IMR-90 (cell line): Measurements from ENCODE around the gene CD81. TPM values are rescaled to one million over a fixed set of nuclear protein-coding genes. Genes with fewer than 3 reads are reported as not detected.

Experiments used
- ATAC-seq: fragments of 200-7000 bp; cut with Tn5 transposase; 2 replicates; pipeline ENCODE4 v1.9.1; 2020; ENCODE audit warnings: low read depth, mild to moderate bottlenecking, moderate library complexity
- BruUV-seq: library from RNA; stranded (reverse); fragments of 400-500 nt; replicated peaks from 2 replicates; lab custom pipeline; 2021; lab: Mats Ljungman, UMichigan
- CTCF ChIA-PET: fragments of 300-600 bp; formaldehyde crosslinking; extraction: SDS; loops from one replicate; lab custom pipeline; 2021; ENCODE audit warnings: antibody characterized with exemption; lab: Yijun Ruan, JAX
- POLR2A ChIA-PET: fragments of 300-600 bp; sonication (Branson Sonifier 250); formaldehyde crosslinking; loops from one replicate; lab custom pipeline; 2022; ENCODE audit warnings: antibody characterized with exemption; ENCODE audit not compliant: unreplicated experiment; lab: Charles Lee
- DNase-seq: peaks from one replicate; pipeline ENCODE4 v3.0.0; 2013
- H2AFZ ChIP-seq: replicated peaks from 2 replicates; pipeline ENCODE3; 2013; ENCODE audit warnings: low read length, mild to moderate bottlenecking; ENCODE audit not compliant: poor library complexity
- H2AK5ac ChIP-seq: 2 replicates; pipeline ENCODE4 v1.6.1; 2013; ENCODE audit warnings: low read depth, low read length, inconsistent platforms
- H2AK9ac ChIP-seq: replicated peaks from 2 replicates; pipeline ENCODE3; 2013; ENCODE audit warnings: mild to moderate bottlenecking, low read depth, low read length, moderate library complexity; ENCODE audit not compliant: poor library complexity
- H2BK120ac ChIP-seq: 2 replicates; pipeline ENCODE4 v1.6.1; 2013; ENCODE audit warnings: low read depth, low read length, inconsistent platforms
- H2BK15ac ChIP-seq: 3 replicates; pipeline ENCODE4 v1.6.1; 2013; ENCODE audit warnings: low read depth, low read length, inconsistent platforms
- H2BK20ac ChIP-seq: 2 replicates; pipeline ENCODE4 v1.6.1; 2013; ENCODE audit warnings: low read depth, mild to moderate bottlenecking, inconsistent platforms, low read length, moderate library complexity
- H2BK5ac ChIP-seq: 2 replicates; pipeline ENCODE4 v1.6.1; 2013; ENCODE audit warnings: mild to moderate bottlenecking, low read depth, low read length, inconsistent platforms; ENCODE audit not compliant: poor library complexity, severe bottlenecking
- H3K14ac ChIP-seq: replicated peaks from 2 replicates; pipeline ENCODE4 v1.6.1; 2013; ENCODE audit warnings: low read depth, low read length, inconsistent platforms
- H3K18ac ChIP-seq: 2 replicates; pipeline ENCODE4 v1.6.1; 2013; ENCODE audit warnings: low read depth, low read length, control low read depth
- H3K23ac ChIP-seq: 2 replicates; pipeline ENCODE4 v1.6.1; 2013; ENCODE audit warnings: low read depth, low read length, inconsistent platforms
- H3K27ac ChIP-seq: 2 replicates; pipeline ENCODE4 v1.5.1; 2013; ENCODE audit warnings: mild to moderate bottlenecking, control low read depth, low read length; ENCODE audit not compliant: insufficient read depth
- H3K27me3 ChIP-seq: 2 replicates; pipeline ENCODE4 v1.6.1; 2013; ENCODE audit warnings: low read length; ENCODE audit not compliant: control insufficient read depth, insufficient read depth
- H3K36me3 ChIP-seq: 2 replicates; pipeline ENCODE4 v1.6.1; 2013; ENCODE audit warnings: low read length, mixed read lengths; ENCODE audit not compliant: control insufficient read depth, insufficient read depth
- H3K4ac ChIP-seq: 2 replicates; pipeline ENCODE4 v1.6.1; 2013; ENCODE audit warnings: low read depth, low read length, inconsistent platforms
- H3K4me1 ChIP-seq: 2 replicates; pipeline ENCODE4 v1.6.1; 2013; ENCODE audit warnings: low read length, mixed read lengths; ENCODE audit not compliant: control insufficient read depth, insufficient read depth
- H3K4me2 ChIP-seq: 2 replicates; pipeline ENCODE4 v1.6.1; 2013; ENCODE audit warnings: low read depth, mild to moderate bottlenecking, control low read depth, low read length, moderate library complexity
- H3K4me3 ChIP-seq: 2 replicates; pipeline ENCODE4 v1.5.1; 2013; ENCODE audit warnings: low read depth, mild to moderate bottlenecking, control low read depth, low read length, moderate library complexity; ENCODE audit not compliant: insufficient read depth
- H3K56ac ChIP-seq: 2 replicates; pipeline ENCODE4 v1.6.1; 2013; ENCODE audit warnings: low read length, inconsistent platforms; ENCODE audit not compliant: insufficient read depth; ENCODE audit errors: extremely low read depth
- H3K79me1 ChIP-seq, 2 experiments: 2 replicates each; pipeline ENCODE4 v1.6.1; 2013; ENCODE audit warnings: low read length in 2 of 2, inconsistent platforms in 1 of 2, low read depth in 1 of 2
- H3K9ac ChIP-seq: 2 replicates; pipeline ENCODE4 v1.6.1; 2013; ENCODE audit warnings: low read depth, low read length, control low read depth
- H3K9me1 ChIP-seq: 2 replicates; pipeline ENCODE4 v1.6.1; 2013; ENCODE audit warnings: low read length, inconsistent platforms; ENCODE audit not compliant: insufficient read depth
- H3K9me3 ChIP-seq: 2 replicates; pipeline ENCODE4 v1.6.1; 2013; ENCODE audit warnings: low read length; ENCODE audit not compliant: control insufficient read depth, insufficient read depth
- H4K20me1 ChIP-seq: 2 replicates; pipeline ENCODE4 v1.6.1; 2013; ENCODE audit warnings: low read length, inconsistent platforms; ENCODE audit not compliant: insufficient read depth
- H4K5ac ChIP-seq: 2 replicates; pipeline ENCODE4 v1.6.1; 2013; ENCODE audit warnings: mild to moderate bottlenecking, low read depth, low read length, control low read depth
- H4K8ac ChIP-seq, 2 experiments: 2 replicates each; pipeline ENCODE4 v1.6.1; 2013; ENCODE audit warnings: low read depth in 2 of 2, low read length in 2 of 2, control low read depth in 1 of 2, inconsistent platforms in 1 of 2
- H4K91ac ChIP-seq: 2 replicates; pipeline ENCODE4 v1.6.1; 2013; ENCODE audit warnings: low read depth, low read length, inconsistent platforms; ENCODE audit not compliant: insufficient read depth
- MAFK ChIP-seq: IDR thresholded peaks from 2 replicates; pipeline ENCODE4 v1.6.1; 2012; ENCODE audit warnings: low read depth, low read length, improper control_type of control experiment
- WGBS, 2 experiments: methylation state at CpG; one replicate each; pipeline versions ENCODE4 v1.1.5 to v1.1.7; 2013; ENCODE audit warnings: missing lambda C conversion rate in 2 of 2; ENCODE audit not compliant: insufficient read length in 1 of 2; ENCODE audit errors: extremely low coverage in 2 of 2; 5-methylcytosine and 5-hydroxymethylcytosine counted together
- dilution Hi-C: fragments of 300-500 bp; cut with HindIII; formaldehyde crosslinking; loops from one replicate; pipeline ENCODE4 v1.14.3; 2018; ENCODE audit warnings: low sequenced_read_pairs; ENCODE audit not compliant: unreplicated experiment
- in situ Hi-C: fragments of 300-500 bp; cut with MboI; formaldehyde crosslinking; loops from 3 replicates; pipeline ENCODE4 v1.14.3; 2019; ENCODE audit warnings: low sequenced_read_pairs, inconsistent platforms, mixed read lengths
- intact Hi-C: fragments of 100-400 bp; cut with micrococcal nuclease; formaldehyde crosslinking; loops from 2 replicates; pipeline ENCODE4 v1.10.0; 2022
- polyA plus RNA-seq, 3 experiments: library from polyadenylated mRNA; depleted of rRNA; stranded (reverse); fragments of >200 nt; gene quantifications; 2 replicates each; pipeline ENCODE4 v1.2.3, GENCODE V29; 2012; ENCODE audit warnings: low replicate concordance in 1 of 3
- total RNA-seq: library from RNA; depleted of rRNA; stranded (reverse); fragments of >200 nt; gene quantifications from 2 replicates; pipeline ENCODE4 v1.2.3, GENCODE V29; 2012

CD81 gene
- total and polyA plus RNA-seq, 2 of the 4 experiments (the other 2 are of a cell fraction), result 159 to 689 TPM

DNA sequence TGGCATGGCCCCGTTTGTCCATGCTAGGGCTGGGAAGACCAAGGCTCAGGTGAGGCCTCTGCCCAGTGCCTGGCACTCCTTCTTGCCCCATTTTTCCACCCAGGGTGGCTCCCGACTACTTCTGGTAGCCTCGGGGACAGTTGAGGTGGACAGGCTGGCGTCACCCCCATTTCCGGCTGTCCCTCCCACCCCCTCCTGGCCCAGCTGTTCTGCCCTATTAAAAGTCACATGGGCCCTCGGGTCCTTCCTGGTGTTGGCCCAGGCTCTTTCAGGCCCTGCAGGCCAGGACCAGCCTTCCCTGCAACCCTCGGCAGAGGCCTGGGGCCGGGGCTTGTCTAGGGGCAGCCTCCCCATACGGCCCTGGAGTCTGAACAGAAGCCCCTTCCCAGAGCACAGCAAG is 9.5 kb downstream of the CD81 start:
- no peak overlapping the region for H4K5ac ChIP-seq
- H2BK15ac ChIP-seq, result no peak overlapping the region
- dilution Hi-C loops, result no loop called here
- H3K9me3 ChIP-seq, result no peaks in the 10 kb centered on the region
- 43% methylated on average over 6 of the region's 9 CpGs; no CpG with 5 or more reads in 1 of the 2 experiments for WGBS, 2 experiments
- H3K9me1 ChIP-seq, result peaks cover 4% of the 10 kb centered on the region; the same call in 1 of the 2 replicates
- H3K9ac ChIP-seq, result no peak overlapping the region
- ChIA-PET POLR2A (interaction anchor here (1.4 kb wide), 1 partner anchor 9 kb away, joined by 7 read pairs; the partner anchor contains the start of gene CD81), CTCF (no interaction called here)
- no peak overlapping the region for H4K8ac ChIP-seq
- no peak overlapping the region for H3K4ac ChIP-seq
- DNase-seq (no peak), ATAC-seq (no peak)
- H3K27me3 ChIP-seq, result no peaks in the 10 kb centered on the region
- H2BK5ac ChIP-seq, result no peak overlapping the region
- H4K91ac ChIP-seq, result no peak overlapping the region
- no peak overlapping the region for H3K14ac ChIP-seq
- peak overlapping the region; percentile 56 for H2AK9ac ChIP-seq
- no peak overlapping the region for H3K18ac ChIP-seq
- intact Hi-C loops, result no loop called here
- H3K23ac ChIP-seq, result no peak overlapping the region
- BruUV-seq, result no TSS peak
- H3K27ac ChIP-seq, result no peak overlapping the region
- peaks cover 12 to 84% of the 10 kb centered on the region in 2 experiments; a peak in 3 of 4 replicates for H3K79me1 ChIP-seq
- H3K36me3 ChIP-seq, result peaks cover 16% of the 10 kb centered on the region
- H3K4me1 ChIP-seq, result peaks cover 56% of the 10 kb centered on the region
- H2AFZ ChIP-seq, result peak overlapping the region; percentile 17
- peaks cover 96% of the 10 kb centered on the region for H4K20me1 ChIP-seq
- H2AK5ac ChIP-seq, result no peak overlapping the region
- in situ Hi-C loops, result no loop called here
- no peak overlapping the region for H3K56ac ChIP-seq
- no peak overlapping the region for H3K4me2 ChIP-seq
- H3K4me3 ChIP-seq, result no peak overlapping the region
- H2BK120ac ChIP-seq, result no peak overlapping the region
- no peak overlapping the region for H2BK20ac ChIP-seq
- no peak for TF ChIP-seq MAFK
